CD4-positive, CD25-positive, alpha-beta regulatory T cell (primary cell): ENCODE measurements around the gene TENM4. TPM values are rescaled to one million over a fixed set of nuclear protein-coding genes. Genes with fewer than 3 reads are reported as not detected.
A peak's percentile ranks its signal among the peaks of the same experiment; 100 is the strongest.
"Not testable (repeated sequence)": the region's sequence is repeated elsewhere in the genome, so short reads cannot be mapped to it uniquely, and the experiment has no call there.

Source experiments
- ATAC-seq, 2 donors: fragments of 150-1000 bp; cut with Tn5 transposase; one replicate each; pipeline ENCODE4 v1.10.0; 2021; ENCODE audit warnings: low read depth in 2 of 2, moderate number of reproducible peaks in 2 of 2, moderate library complexity in 1 of 2
- DNase-seq, 3 donors: peaks; one replicate each; pipeline versions ENCODE4 v3.0.0 to v3.0.0-alpha.2; 2012 to 2022; ENCODE audit warnings: mixed read lengths in 1 of 3
- H3K27ac ChIP-seq: one replicate; pipeline ENCODE4 v1.7.0; 2013; ENCODE audit warnings: mild to moderate bottlenecking, low read length; ENCODE audit not compliant: insufficient read depth, poor library complexity, severe bottlenecking
- H3K27me3 ChIP-seq: one replicate; pipeline ENCODE4 v1.7.0; 2013; ENCODE audit warnings: low read length; ENCODE audit not compliant: control insufficient read depth, insufficient read depth
- H3K36me3 ChIP-seq: one replicate; pipeline ENCODE4 v1.7.0; 2013; ENCODE audit warnings: mild to moderate bottlenecking, low read length, moderate library complexity; ENCODE audit not compliant: control insufficient read depth, insufficient read depth
- H3K4me1 ChIP-seq: 2 replicates; pipeline ENCODE4 v1.7.0; 2013; ENCODE audit warnings: mild to moderate bottlenecking, low read length; ENCODE audit not compliant: insufficient read depth, control insufficient read depth, poor library complexity, severe bottlenecking
- H3K4me3 ChIP-seq: one replicate; pipeline ENCODE4 v1.7.0; 2013; ENCODE audit warnings: low read depth, mild to moderate bottlenecking, low read length, moderate library complexity
- H3K9me3 ChIP-seq, 2 experiments: 1 replicate in 1 of 2; 2 replicates in 1 of 2; pipeline ENCODE4 v1.7.0; 2013; ENCODE audit warnings: low read length in 2 of 2, mild to moderate bottlenecking in 1 of 2, moderate library complexity in 1 of 2; ENCODE audit not compliant: control insufficient read depth in 2 of 2
- H3K27ac Mint-ChIP-seq, 3 donors: one replicate each; pipeline ENCODE4 v1.8.0; 2020 to 2022; ENCODE audit warnings: mild to moderate bottlenecking in 3 of 3, mixed read lengths in 3 of 3, moderate library complexity in 2 of 3
- H3K27me3 Mint-ChIP-seq: one replicate; pipeline ENCODE4 v1.8.0; 2022; ENCODE audit warnings: mild to moderate bottlenecking, mixed read lengths
- H3K36me3 Mint-ChIP-seq: one replicate; pipeline ENCODE4 v1.8.0; 2020; ENCODE audit warnings: mixed read lengths
- H3K4me1 Mint-ChIP-seq, 4 donors: one replicate each; pipeline ENCODE4 v1.8.0; 2020 to 2022; ENCODE audit warnings: mixed read lengths in 4 of 4, mild to moderate bottlenecking in 1 of 4
- H3K4me3 Mint-ChIP-seq, 4 donors: one replicate each; pipeline ENCODE4 v1.8.0; 2020 to 2022; ENCODE audit warnings: mild to moderate bottlenecking in 4 of 4, mixed read lengths in 4 of 4, moderate library complexity in 3 of 4
- H3K9me3 Mint-ChIP-seq, 7 donors: one replicate each; pipeline ENCODE4 v1.8.0; 2020 to 2022; ENCODE audit warnings: mixed read lengths in 7 of 7, mild to moderate bottlenecking in 3 of 7, moderate library complexity in 2 of 7
- polyA plus RNA-seq, 4 donors: library from polyadenylated mRNA; unstranded; fragments of 300-500 nt; fragmentation: Illumina TruSeq; gene quantifications; one replicate each; pipeline ENCODE4 v1.2.3, GENCODE V29; 2021
- total RNA-seq: library from RNA; stranded (reverse); gene quantifications from one replicate; pipeline ENCODE4 v1.2.3, GENCODE V29; 2022

The TENM4 gene
- total and polyA plus RNA-seq, 5 donors from 2014 or later, result 0.02 TPM; not detected in 4

- peaks cover 1% of the 10 kb centered on the region for H3K27me3 ChIP-seq
- ATAC-seq (no peak), DNase-seq (no peak)
- no peak overlapping the region for H3K27ac ChIP-seq
- H3K36me3 ChIP-seq, result no peaks in the 10 kb centered on the region
- H3K4me3 Mint-ChIP-seq, result no peak overlapping the region
- no peak overlapping the region for H3K4me3 ChIP-seq
- H3K9me3 ChIP-seq, result no peaks in the 10 kb centered on the region
- H3K27ac Mint-ChIP-seq, result no peak overlapping the region
- H3K4me1 Mint-ChIP-seq, result peaks cover 0 to 15% (median 0%) of the 10 kb centered on the region in 4 donors
- H3K9me3 Mint-ChIP-seq, result peaks cover 0 to 3% (median 0%) of the 10 kb centered on the region in 7 donors
- no peaks in the 10 kb centered on the region for H3K4me1 ChIP-seq
- H3K27me3 Mint-ChIP-seq, result peaks cover 8% of the 10 kb centered on the region
- no peaks in the 10 kb centered on the region for H3K36me3 Mint-ChIP-seq
Observed at GRCh38 chr11:78641541-78641940, 799.3 kb downstream of the TENM4 start.

GRCh38 chr11:78638704-78639380, 802.0 kb downstream of the TENM4 start:
- no peaks in the 10 kb centered on the region for H3K36me3 Mint-ChIP-seq
- H3K27ac Mint-ChIP-seq, result no peak overlapping the region

GRCh38 chr11:78637527-78637926, 803.3 kb downstream of the TENM4 start:
- DNase-seq, H3K27ac Mint-ChIP-seq, H3K27me3 ChIP-seq, H3K36me3 ChIP-seq, H3K27ac ChIP-seq, H3K9me3 ChIP-seq, H3K4me3 Mint-ChIP-seq, H3K4me1 ChIP-seq, H3K27me3 Mint-ChIP-seq, H3K4me1 Mint-ChIP-seq, H3K4me3 ChIP-seq, H3K36me3 Mint-ChIP-seq, ATAC-seq: not testable (repeated sequence)
- peaks cover 0 to 17% (median 4%) of the 10 kb centered on the region in 7 donors for H3K9me3 Mint-ChIP-seq

More at GRCh38 chr11:78638704-78639380, 802.0 kb downstream of the TENM4 start:
- peaks cover 1% of the 10 kb centered on the region for H3K27me3 ChIP-seq
- H3K36me3 ChIP-seq, result no peaks in the 10 kb centered on the region
- no peak for DNase-seq
- peaks cover 0 to 7% (median 0%) of the 10 kb centered on the region in 4 donors for H3K4me1 Mint-ChIP-seq
- ATAC-seq, result no peak
- H3K9me3 Mint-ChIP-seq, result peaks cover 0 to 12% (median 4%) of the 10 kb centered on the region in 7 donors
- peaks cover 13% of the 10 kb centered on the region for H3K27me3 Mint-ChIP-seq
- H3K9me3 ChIP-seq, result no peaks in the 10 kb centered on the region
- H3K4me1 ChIP-seq, result no peaks in the 10 kb centered on the region
- no peak overlapping the region for H3K4me3 Mint-ChIP-seq
- H3K4me3 ChIP-seq, result no peak overlapping the region
- H3K27ac ChIP-seq, result no peak overlapping the region

- Histone ChIP-seq H3K27ac (no peak overlapping the region), H3K4me3 (no peak overlapping the region), H3K36me3 (no peaks in the 10 kb centered on the region), H3K9me3 (no peaks in the 10 kb centered on the region), H3K4me1 (no peaks in the 10 kb centered on the region), H3K27me3 (no peaks in the 10 kb centered on the region)
- H3K36me3 Mint-ChIP-seq, result no peaks in the 10 kb centered on the region
- H3K27ac Mint-ChIP-seq, result no peak overlapping the region
- peaks cover 0 to 14% (median 4%) of the 10 kb centered on the region in 7 donors for H3K9me3 Mint-ChIP-seq
- peaks cover 5% of the 10 kb centered on the region for H3K27me3 Mint-ChIP-seq
- ATAC-seq (no peak), DNase-seq (peak in 1 of 3 donors; percentile 40)
- H3K4me1 Mint-ChIP-seq, result peaks cover 0 to 7% (median 0%) of the 10 kb centered on the region in 4 donors
- peak overlapping the region in 1 of 4 donors; percentile 32 for H3K4me3 Mint-ChIP-seq
Observed at GRCh38 chr11:78635814-78636506, 804.9 kb downstream of the TENM4 start.

- ATAC-seq, result no peak
- H3K27me3 Mint-ChIP-seq, result peaks cover 8% of the 10 kb centered on the region
- H3K27ac Mint-ChIP-seq, result no peak overlapping the region
- no peak overlapping the region for H3K27ac ChIP-seq
- H3K4me1 ChIP-seq, result no peaks in the 10 kb centered on the region
- peaks cover 5 to 8% of the 10 kb centered on the region in 2 experiments for H3K9me3 ChIP-seq
- H3K36me3 ChIP-seq, result no peaks in the 10 kb centered on the region
- H3K27me3 ChIP-seq, result no peaks in the 10 kb centered on the region
- DNase-seq, result no peak
- no peak overlapping the region for H3K4me3 Mint-ChIP-seq
- peaks cover 0 to 28% (median 5%) of the 10 kb centered on the region in 7 donors for H3K9me3 Mint-ChIP-seq
- H3K36me3 Mint-ChIP-seq, result peaks cover 3% of the 10 kb centered on the region
- H3K4me3 ChIP-seq, result no peak overlapping the region
- peaks cover 0 to 7% (median 0%) of the 10 kb centered on the region in 4 donors for H3K4me1 Mint-ChIP-seq
Observed at GRCh38 chr11:78633516-78634310, 807.1 kb downstream of the TENM4 start.

GRCh38 chr11:78630561-78631303, 810.1 kb downstream of the TENM4 start:
- Histone ChIP-seq H3K27me3 (no peaks in the 10 kb centered on the region), H3K36me3 (no peaks in the 10 kb centered on the region), H3K9me3 (peaks cover 7 to 8% of the 10 kb centered on the region in 2 experiments), H3K4me1 (no peaks in the 10 kb centered on the region), H3K4me3 (no peak overlapping the region), H3K27ac (no peak overlapping the region)
- no peak overlapping the region for H3K27ac Mint-ChIP-seq
- H3K4me3 Mint-ChIP-seq, result no peak overlapping the region
- H3K4me1 Mint-ChIP-seq, result peaks cover 0 to 2% (median 0%) of the 10 kb centered on the region in 4 donors
- H3K36me3 Mint-ChIP-seq, result peaks cover 3% of the 10 kb centered on the region
- peaks cover 0 to 22% (median 7%) of the 10 kb centered on the region in 7 donors for H3K9me3 Mint-ChIP-seq
- peaks cover 15% of the 10 kb centered on the region for H3K27me3 Mint-ChIP-seq
- DNase-seq (no peak), ATAC-seq (no peak)

GRCh38 chr11:78630155-78630554, 810.7 kb downstream of the TENM4 start:
- Histone ChIP-seq H3K36me3 (no peaks in the 10 kb centered on the region), H3K4me1 (no peaks in the 10 kb centered on the region), H3K27me3 (no peaks in the 10 kb centered on the region), H3K27ac (no peak overlapping the region), H3K9me3 (peaks cover 7 to 8% of the 10 kb centered on the region in 2 experiments), H3K4me3 (no peak overlapping the region)
- peaks cover 3% of the 10 kb centered on the region for H3K36me3 Mint-ChIP-seq
- no peak for DNase-seq
- no peak overlapping the region for H3K27ac Mint-ChIP-seq
- no peaks in the 10 kb centered on the region for H3K4me1 Mint-ChIP-seq
- H3K27me3 Mint-ChIP-seq, result peaks cover 14% of the 10 kb centered on the region
- no peak overlapping the region for H3K4me3 Mint-ChIP-seq
- no peak for ATAC-seq
- peaks cover 0 to 21% (median 7%) of the 10 kb centered on the region in 7 donors for H3K9me3 Mint-ChIP-seq
